Transverse colon (tissue), 4 donors: ENCODE data around the gene SMARCD1. TPM values are rescaled to one million over a fixed set of nuclear protein-coding genes. Genes with fewer than 3 reads are reported as not detected.

Source experiments
- DNase-seq: peaks from one replicate; pipeline ENCODE4 v3.0.0-alpha.2; 2019
- H3K27ac ChIP-seq, 4 donors: fragments of 200-600 bp; sonication (generic); 2 replicates each; pipeline ENCODE4 v1.5.1; 2016 to 2018; ENCODE audit warnings: inconsistent platforms in 4 of 4
- H3K27me3 ChIP-seq: fragments of 200-600 bp; sonication (generic); 2 replicates; pipeline ENCODE4 v1.5.1; 2017; ENCODE audit warnings: inconsistent platforms
- H3K36me3 ChIP-seq, 4 donors: fragments of 200-600 bp; sonication (generic); 2 replicates each; pipeline ENCODE4 v1.5.1; 2017 to 2019; ENCODE audit warnings: inconsistent platforms in 4 of 4
- H3K4me1 ChIP-seq, 4 donors: fragments of 200-600 bp; sonication (generic); 2 replicates each; pipeline ENCODE4 v1.5.1; 2017 to 2020; ENCODE audit warnings: inconsistent platforms in 4 of 4
- H3K4me3 ChIP-seq, 4 donors: fragments of 200-600 bp; sonication (generic); 1 replicate in 1 of 4; 2 replicates in 3 of 4; pipeline versions ENCODE4 v1.5.1 to v1.6.1; 2017 to 2019; ENCODE audit warnings: inconsistent platforms in 4 of 4
- H3K9me3 ChIP-seq, 2 donors: fragments of 200-600 bp; sonication (generic); 2 replicates each; pipeline ENCODE4 v1.5.1; 2017 to 2019; ENCODE audit warnings: inconsistent platforms in 2 of 2
- EP300 ChIP-seq: sonication (generic); formaldehyde crosslinking; IDR thresholded peaks from one replicate; pipeline ENCODE4 v1.6.1; 2017; ENCODE audit warnings: antibody characterized with exemption, low read depth
- POLR2A ChIP-seq: fragments of 450-650 bp; IDR thresholded peaks from one replicate; pipeline ENCODE4 v1.6.1; 2016; ENCODE audit warnings: antibody characterized with exemption, mild to moderate bottlenecking, moderate library complexity
- POLR2AphosphoS5 ChIP-seq, 3 donors: sonication (generic); formaldehyde crosslinking; IDR thresholded peaks; one replicate each; pipeline ENCODE4 v1.6.1; 2016; ENCODE audit warnings: antibody characterized with exemption in 3 of 3
- WGBS, 2 donors: methylation state at CpG; one replicate each; pipeline ENCODE4 v1.1.5; 2018; ENCODE audit warnings: low coverage in 1 of 2; 5-methylcytosine and 5-hydroxymethylcytosine counted together
- in situ Hi-C, 4 donors: fragments of 200-750 bp; cut with MboI; loops; one replicate each; pipeline versions ENCODE4 v1.15.0 to v1.15.1; 2017; ENCODE audit warnings: low sequenced_read_pairs in 3 of 4, low pct_ligation_motif_present in 1 of 4, low pct_unique_long_range_greater_than_20kb in 1 of 4
- intact Hi-C: fragments of 100-400 bp; cut with DNase I; formaldehyde crosslinking; loops from one replicate; pipeline ENCODE4 v1.15.1; 2023; ENCODE audit warnings: low total_unique reads
- total RNA-seq, 4 donors: library from RNA; depleted of rRNA; stranded (reverse); fragments of >200 nt; gene quantifications; one replicate each; pipeline ENCODE4 v1.1.0, GENCODE V29; 2016
- TF ChIP-seq, protein P1 (sequence below), 5 experiments: fragments of 200-600 bp in 3 of 5; fragments of 450-650 bp in 2 of 5; sonication (generic) in 3 of 5; IDR thresholded peaks; 1 replicate in 2 of 5; 2 replicates in 3 of 5; pipeline ENCODE4 v1.5.1; 2016 to 2017; ENCODE audit warnings: antibody characterized with exemption in 5 of 5, inconsistent platforms in 3 of 5, mild to moderate bottlenecking in 2 of 5, moderate library complexity in 1 of 5

The SMARCD1 gene
- total RNA-seq, 4 donors from 2014 or later, result 23.7 to 52.4 (median 40.4) TPM

DNA sequence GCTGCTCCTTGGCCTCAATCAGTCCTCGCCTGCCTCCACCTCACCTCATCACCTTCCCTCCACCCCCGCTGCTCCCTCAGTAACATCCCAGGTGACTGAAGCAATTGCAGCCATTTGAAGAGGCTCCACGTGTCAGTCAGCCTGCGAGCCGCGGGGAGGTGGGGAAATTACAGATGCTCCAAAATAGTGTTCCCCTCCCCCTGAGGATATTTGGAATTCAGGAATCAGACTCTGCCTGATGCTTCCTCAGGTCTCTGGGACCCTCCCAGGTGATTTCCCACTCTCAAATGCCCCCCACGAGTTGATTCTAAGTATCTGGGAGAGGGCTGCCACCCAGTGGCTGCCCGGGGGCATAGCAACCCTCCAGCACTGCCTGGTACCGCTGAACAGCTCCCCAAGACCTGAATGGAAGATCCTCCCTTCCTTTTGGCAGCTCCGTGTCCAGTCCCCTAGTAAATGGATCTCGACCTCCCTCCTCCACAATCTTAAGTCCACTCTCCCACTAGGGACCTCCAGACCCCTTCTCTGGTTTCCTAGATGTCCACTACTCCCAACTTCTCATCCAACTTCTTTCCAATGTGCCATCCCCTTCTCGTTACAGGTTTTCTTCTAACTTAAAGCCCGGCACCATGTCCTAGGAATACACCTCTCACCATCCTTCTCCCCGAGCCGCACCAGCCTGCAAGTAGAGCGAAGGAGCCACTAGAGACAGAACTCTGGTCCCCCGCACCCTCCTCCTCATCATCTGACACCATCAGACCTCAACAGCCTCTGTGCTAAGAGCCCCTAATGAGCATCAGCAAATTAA, 29.1 kb upstream of the SMARCD1 start:
- in situ Hi-C loops (loop anchor here (5.0 to 25.0 kb wide), 4 partner anchors 81 to 194 kb away; partner anchors contain the start of gene AQP6 (in 2 of the 4)), intact Hi-C loops (loop anchor here (2.0 kb wide), 1 partner anchor 83 kb away; the partner anchor contains the start of gene AQP6)
- no peaks in the 10 kb centered on the region for H3K9me3 ChIP-seq
- peaks cover 29% of the 10 kb centered on the region for H3K27me3 ChIP-seq
- peaks cover 0 to 26% (median 21%) of the 10 kb centered on the region in 4 donors for H3K4me1 ChIP-seq
- no peak overlapping the region for H3K27ac ChIP-seq
- H3K4me3 ChIP-seq, result no peak overlapping the region
- TF ChIP-seq EP300, result no peak
- TF ChIP-seq POLR2A, result no peak
- TF ChIP-seq, protein P1, sequence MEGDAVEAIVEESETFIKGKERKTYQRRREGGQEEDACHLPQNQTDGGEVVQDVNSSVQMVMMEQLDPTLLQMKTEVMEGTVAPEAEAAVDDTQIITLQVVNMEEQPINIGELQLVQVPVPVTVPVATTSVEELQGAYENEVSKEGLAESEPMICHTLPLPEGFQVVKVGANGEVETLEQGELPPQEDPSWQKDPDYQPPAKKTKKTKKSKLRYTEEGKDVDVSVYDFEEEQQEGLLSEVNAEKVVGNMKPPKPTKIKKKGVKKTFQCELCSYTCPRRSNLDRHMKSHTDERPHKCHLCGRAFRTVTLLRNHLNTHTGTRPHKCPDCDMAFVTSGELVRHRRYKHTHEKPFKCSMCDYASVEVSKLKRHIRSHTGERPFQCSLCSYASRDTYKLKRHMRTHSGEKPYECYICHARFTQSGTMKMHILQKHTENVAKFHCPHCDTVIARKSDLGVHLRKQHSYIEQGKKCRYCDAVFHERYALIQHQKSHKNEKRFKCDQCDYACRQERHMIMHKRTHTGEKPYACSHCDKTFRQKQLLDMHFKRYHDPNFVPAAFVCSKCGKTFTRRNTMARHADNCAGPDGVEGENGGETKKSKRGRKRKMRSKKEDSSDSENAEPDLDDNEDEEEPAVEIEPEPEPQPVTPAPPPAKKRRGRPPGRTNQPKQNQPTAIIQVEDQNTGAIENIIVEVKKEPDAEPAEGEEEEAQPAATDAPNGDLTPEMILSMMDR (IDR thresholded peaks at IDR 0.05), result peak; percentile 85 to 98 (median 95)
- no peak for TF ChIP-seq POLR2AphosphoS5 (IDR thresholded peaks at IDR 0.05)
- 17% methylated on average over 9 to 17 of the region's 17 CpGs for WGBS, 2 donors
- DNase-seq, result peak; percentile 44
- no peaks in the 10 kb centered on the region for H3K36me3 ChIP-seq

DNA sequence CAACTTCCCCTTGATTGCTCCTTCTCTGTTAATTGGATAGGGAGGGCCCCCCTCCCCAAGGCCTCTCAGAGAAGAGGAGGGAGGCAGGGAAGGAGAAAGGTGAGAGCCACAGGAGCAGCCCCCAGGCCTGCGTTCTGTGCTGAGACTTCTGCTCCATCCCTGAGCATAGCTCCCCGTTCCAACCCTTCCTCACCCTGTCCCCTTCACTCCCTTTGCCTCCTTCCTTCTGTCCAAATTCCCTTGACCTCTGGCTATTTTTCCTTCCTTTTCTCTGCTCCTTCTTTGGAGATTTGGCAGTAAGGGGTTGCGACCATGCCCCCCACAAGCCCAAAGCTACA, 28.5 kb upstream of the SMARCD1 start:
- in situ Hi-C loops, result loop anchor here (5.0 to 25.0 kb wide), 4 partner anchors 82 to 194 kb away; partner anchors contain the start of gene AQP6 (in 2 of the 4)
- peaks cover 0 to 30% (median 20%) of the 10 kb centered on the region in 4 donors for H3K4me1 ChIP-seq
- intact Hi-C loops, result loop anchor here (2.0 kb wide), 1 partner anchor 84 kb away; the partner anchor contains the start of gene AQP6
- DNase-seq, result no peak
- whole genome bisulfite sequencing, 2 donors, result 0 to 23% methylated on average over 1 to 3 of the region's 3 CpGs
- H3K27me3 ChIP-seq, result peaks cover 29% of the 10 kb centered on the region
- TF ChIP-seq EP300 (no peak), POLR2AphosphoS5 (IDR thresholded peaks at IDR 0.05) (no peak), POLR2A (no peak)
- TF ChIP-seq, protein P1 (IDR thresholded peaks at IDR 0.05), result no peak
- H3K36me3 ChIP-seq, result no peaks in the 10 kb centered on the region
- no peak overlapping the region for H3K27ac ChIP-seq
- peak overlapping the region in 1 of 4 donors; percentile 59 for H3K4me3 ChIP-seq
- H3K9me3 ChIP-seq, result no peaks in the 10 kb centered on the region

DNA sequence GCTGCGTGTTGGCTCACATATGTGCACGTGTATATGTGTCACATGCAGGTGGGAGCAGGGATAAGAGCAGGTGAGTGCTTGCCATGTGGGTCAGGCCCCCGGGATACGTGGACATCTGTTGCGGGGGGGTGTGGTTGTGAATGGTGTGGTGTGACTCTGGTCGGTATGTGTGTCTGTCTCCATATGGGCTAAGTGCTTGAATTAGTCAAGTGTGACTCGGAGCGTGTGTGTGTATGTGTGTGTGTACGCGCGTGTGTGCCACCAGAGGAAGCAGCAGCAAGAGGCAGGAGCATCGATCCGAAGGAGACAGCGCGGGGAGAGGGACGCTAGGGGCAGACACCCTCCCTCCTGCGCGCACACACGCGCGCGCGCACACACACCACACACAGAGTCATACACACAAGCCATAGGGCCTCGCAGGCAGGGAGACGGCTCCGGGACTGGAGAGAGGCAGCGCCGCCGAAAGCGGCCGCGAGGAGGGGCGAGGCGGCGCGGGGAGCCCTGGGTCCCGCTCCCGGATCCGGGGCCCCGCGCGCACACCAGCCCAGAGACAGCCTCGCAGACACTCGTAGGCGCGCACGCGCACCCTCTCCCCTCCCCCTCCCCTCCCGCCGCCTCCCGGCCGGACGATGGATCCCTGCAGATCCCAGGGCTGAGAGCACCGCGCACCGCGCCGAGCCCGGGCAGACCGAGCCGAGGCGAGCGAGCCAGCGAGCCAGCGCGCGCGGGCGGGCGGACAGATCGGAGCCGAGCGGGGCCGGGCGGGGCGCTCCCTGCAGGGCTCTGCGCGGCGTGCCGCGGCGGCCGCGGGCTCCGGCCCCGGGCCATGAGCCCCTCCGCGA, 27.9 kb upstream of the SMARCD1 start, which contains the start of gene ASIC1:
Gene ASIC1, plus strand, starts transcription at position 597 of the 842 bp plus-strand sequence. CDS start 1,171 bp downstream, outside the sequence.
- intact Hi-C loops, result loop anchor here (2.0 kb wide), 1 partner anchor 84 kb away; the partner anchor contains the start of gene AQP6
- peaks cover 0 to 30% (median 20%) of the 10 kb centered on the region in 4 donors for H3K4me1 ChIP-seq
- 0 to 1% methylated on average over 2 to 43 of the region's 88 CpGs for WGBS, 2 donors
- no peak for TF ChIP-seq EP300
- TF ChIP-seq, protein P1 (IDR thresholded peaks at IDR 0.05), result peak in 2 of 5 experiments; percentile 12 to 35
- peak; percentile 60 for DNase-seq
- in situ Hi-C loops, result loop anchor here (5.0 to 25.0 kb wide), 4 partner anchors 82 to 195 kb away; partner anchors contain the start of gene AQP6 (in 2 of the 4)
- peak within 1 kb of the TSS; percentile 21 to 75 (median 65) for H3K27ac ChIP-seq
- H3K36me3 ChIP-seq, result no peaks in the 10 kb centered on the region
- no peaks in the 10 kb centered on the region for H3K9me3 ChIP-seq
- H3K4me3 ChIP-seq, result peak within 1 kb of the TSS; percentile 54 to 68 (median 62)
- peaks cover 27% of the 10 kb centered on the region for H3K27me3 ChIP-seq
